ENCODE measurements around the gene ELF1. TPM values are rescaled to one million over a fixed set of nuclear protein-coding genes. Genes with fewer than 3 reads are reported as not detected.
"Not testable (repeated sequence)": the region's sequence is repeated elsewhere in the genome, so short reads cannot be mapped to it uniquely, and the experiment has no call there.

The ELF1 gene
- total and polyA plus RNA-seq, 10 of the 15 experiments (the other 5 are each of a cell fraction or from before 2014, with no cell fraction given) = 43.3 to 97.6 (median 55.7) TPM

DNA sequence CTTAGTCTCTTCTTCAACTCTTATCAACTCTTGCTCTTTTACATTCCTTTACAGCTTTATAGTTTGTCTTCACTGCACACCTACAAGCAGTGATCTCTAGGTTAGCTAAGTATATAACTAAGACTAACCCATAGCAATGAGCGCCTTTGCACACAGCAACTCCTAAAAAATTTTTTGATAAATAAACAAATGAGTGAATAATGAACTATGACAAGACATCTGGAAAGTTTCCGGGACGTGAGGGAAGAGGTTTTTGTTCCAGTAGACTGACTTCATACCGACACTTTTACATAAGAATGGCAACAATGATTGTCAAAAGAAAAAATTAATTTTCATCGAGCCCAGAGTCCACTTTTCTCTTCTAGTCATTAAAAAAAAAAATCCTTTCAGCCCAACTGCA lies 98.3 kb downstream of the ELF1 start (continued):
- TF ChIP-seq, protein P1, sequence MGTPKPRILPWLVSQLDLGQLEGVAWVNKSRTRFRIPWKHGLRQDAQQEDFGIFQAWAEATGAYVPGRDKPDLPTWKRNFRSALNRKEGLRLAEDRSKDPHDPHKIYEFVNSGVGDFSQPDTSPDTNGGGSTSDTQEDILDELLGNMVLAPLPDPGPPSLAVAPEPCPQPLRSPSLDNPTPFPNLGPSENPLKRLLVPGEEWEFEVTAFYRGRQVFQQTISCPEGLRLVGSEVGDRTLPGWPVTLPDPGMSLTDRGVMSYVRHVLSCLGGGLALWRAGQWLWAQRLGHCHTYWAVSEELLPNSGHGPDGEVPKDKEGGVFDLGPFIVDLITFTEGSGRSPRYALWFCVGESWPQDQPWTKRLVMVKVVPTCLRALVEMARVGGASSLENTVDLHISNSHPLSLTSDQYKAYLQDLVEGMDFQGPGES (IDR thresholded peaks at IDR 0.05) = no peak
- TF ChIP-seq ELK1 (IDR thresholded peaks at IDR 0.05; ENCODE audit: low read depth, low read length) (no peak), ESRRA (IDR thresholded peaks at IDR 0.05; ENCODE audit: low read length) (no peak), YY1 (IDR thresholded peaks at IDR 0.05; ENCODE audit: low read depth, low read length) (no peak), ZZZ3 (IDR thresholded peaks at IDR 0.05; ENCODE audit: control insufficient read depth, insufficient read length, low read depth) (no peak), RFX5 (IDR thresholded peaks at IDR 0.05; ENCODE audit: low read depth, low read length) (no peak)
- TF ChIP-seq, protein P2, sequence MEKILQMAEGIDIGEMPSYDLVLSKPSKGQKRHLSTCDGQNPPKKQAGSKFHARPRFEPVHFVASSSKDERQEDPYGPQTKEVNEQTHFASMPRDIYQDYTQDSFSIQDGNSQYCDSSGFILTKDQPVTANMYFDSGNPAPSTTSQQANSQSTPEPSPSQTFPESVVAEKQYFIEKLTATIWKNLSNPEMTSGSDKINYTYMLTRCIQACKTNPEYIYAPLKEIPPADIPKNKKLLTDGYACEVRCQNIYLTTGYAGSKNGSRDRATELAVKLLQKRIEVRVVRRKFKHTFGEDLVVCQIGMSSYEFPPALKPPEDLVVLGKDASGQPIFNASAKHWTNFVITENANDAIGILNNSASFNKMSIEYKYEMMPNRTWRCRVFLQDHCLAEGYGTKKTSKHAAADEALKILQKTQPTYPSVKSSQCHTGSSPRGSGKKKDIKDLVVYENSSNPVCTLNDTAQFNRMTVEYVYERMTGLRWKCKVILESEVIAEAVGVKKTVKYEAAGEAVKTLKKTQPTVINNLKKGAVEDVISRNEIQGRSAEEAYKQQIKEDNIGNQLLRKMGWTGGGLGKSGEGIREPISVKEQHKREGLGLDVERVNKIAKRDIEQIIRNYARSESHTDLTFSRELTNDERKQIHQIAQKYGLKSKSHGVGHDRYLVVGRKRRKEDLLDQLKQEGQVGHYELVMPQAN (conservative IDR thresholded peaks at IDR 0.05) = no peak

DNA sequence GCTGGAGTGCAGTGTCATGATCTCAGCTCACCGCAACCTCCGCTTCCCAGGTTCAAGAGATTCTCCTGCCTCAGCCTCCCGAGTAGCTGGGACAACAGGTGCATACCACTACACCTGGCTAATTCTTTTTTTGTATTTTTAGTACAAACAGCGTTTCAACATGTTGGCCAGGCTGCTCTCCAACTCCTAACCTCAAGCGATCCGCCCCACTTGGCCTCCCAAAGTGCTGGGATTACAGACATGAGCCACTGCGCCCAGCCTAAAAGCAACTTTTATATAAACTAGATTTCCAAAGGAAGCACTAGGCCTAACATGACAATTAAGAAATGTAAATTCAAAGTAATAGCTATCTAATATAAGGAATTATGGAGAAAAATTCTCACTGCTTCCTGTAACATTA lies 99.2 kb downstream of the ELF1 start:
- H3K4me3 ChIP-seq; ATAC-seq; H3K79me2 ChIP-seq (ENCODE audit: control insufficient read depth, insufficient read depth, low read length); DNase-seq (ENCODE audit: low read depth, low spot score); BruUV-seq (replicated peaks); H2AFZ ChIP-seq (ENCODE audit: control insufficient read depth, low read depth, low read length); H3K9me3 ChIP-seq (replicated peaks; ENCODE audit: control insufficient read depth, insufficient read depth, low read length); H4K20me1 ChIP-seq (ENCODE audit: control insufficient read depth, insufficient read depth); in situ Hi-C loops (cut with MboI); H3K27ac ChIP-seq (ENCODE audit: control insufficient read depth, insufficient read depth); FAIRE-seq; H3K4me1 ChIP-seq (ENCODE audit: control insufficient read depth, insufficient read depth, low read length); H3K36me3 ChIP-seq (ENCODE audit: control insufficient read depth in 2 of 2, insufficient read depth in 2 of 2, low read length in 1 of 2); H3K4me2 ChIP-seq (ENCODE audit: control insufficient read depth, insufficient read depth); H3K9ac ChIP-seq (ENCODE audit: control insufficient read depth, insufficient read depth, low read length); H3K27me3 ChIP-seq (replicated peaks in 1 of 2; ENCODE audit: control insufficient read depth in 2 of 2, insufficient read depth in 2 of 2, low read length in 1 of 2): not testable (repeated sequence)
- ChIA-PET RAD21 (ENCODE audit: unreplicated experiment) (interaction anchor here (0.6 to 1.9 kb wide), 6 partner anchors 9 to 1168 kb away, joined by 3 to 5 read pairs (median 3); no protein-coding TSS in a partner anchor), CTCF (interaction anchor here (0.6 to 2.3 kb wide), 9 partner anchors 9 to 152 kb away, joined by 3 to 13 read pairs (median 4); no protein-coding TSS in a partner anchor), POLR2A (interaction anchor here (0.8 kb wide), 2 partner anchors 24 to 99 kb away, joined by 3 read pairs; partner anchors contain the start of gene ELF1), SMC1A (ENCODE audit: uncharacterized antibody, unreplicated experiment) (interaction anchor here (0.6 to 3.5 kb wide), 5 partner anchors 9 to 135 kb away, joined by 3 to 22 read pairs (median 7); no protein-coding TSS in a partner anchor)
- intact Hi-C loops (cut with micrococcal nuclease; ENCODE audit: unreplicated experiment) = loop anchor here (5.0 kb wide), 1 partner anchor 133 kb away; the partner anchor contains the start of gene SLC25A15
- WGBS (ENCODE audit: insufficient coverage, insufficient replicate concordance, low lambda C conversion rate, missing lambda C conversion rate) = 100% methylated on average over 7 of the region's 7 CpGs
